ENCODE results near the gene PRPH. TPM values are rescaled to one million over a fixed set of nuclear protein-coding genes. Genes with fewer than 3 reads are reported as not detected.

Gene PRPH
- total and polyA plus RNA-seq, 10 of the 15 experiments (the other 5 are each of a cell fraction or from before 2014, with no cell fraction given) = 0.09 to 0.45 (median 0.19) TPM; not detected in 3

DNA sequence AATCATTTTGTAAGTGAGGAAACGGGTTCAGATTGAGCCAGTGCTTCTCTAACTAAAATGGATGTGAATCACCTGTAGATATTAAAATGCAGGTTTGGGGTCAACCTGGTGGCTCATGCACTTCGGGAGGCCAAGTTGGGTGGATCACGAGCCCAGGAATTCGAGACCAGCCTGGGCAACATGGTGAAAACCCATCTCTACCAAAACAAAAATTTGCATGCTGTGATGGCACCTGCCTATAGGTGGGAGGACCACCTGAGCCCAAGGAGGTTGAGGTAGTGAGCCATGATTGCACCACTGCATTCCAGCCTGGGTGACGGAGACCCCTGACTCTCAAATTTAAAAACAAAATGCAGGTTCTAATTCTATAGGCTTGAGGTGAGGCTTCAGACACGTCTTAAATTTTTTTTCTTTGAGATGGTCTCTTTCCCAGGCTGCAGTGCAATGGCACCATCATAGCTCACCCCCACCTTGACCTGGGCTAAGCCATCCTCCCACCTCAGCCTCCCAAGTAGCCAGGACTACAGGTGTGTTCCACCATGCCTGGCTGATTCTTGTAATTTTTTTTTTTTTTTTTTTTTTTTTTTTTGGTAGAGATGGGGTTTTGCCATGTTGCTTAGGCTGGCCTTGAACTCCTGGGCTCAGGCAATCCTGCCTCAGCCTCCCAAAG is 21.1 kb upstream of the PRPH start:
- 91% methylated on average over 6 of the region's 6 CpGs for WGBS (ENCODE audit: insufficient coverage, insufficient replicate concordance, low lambda C conversion rate, missing lambda C conversion rate)
- Histone ChIP-seq H3K27ac (ENCODE audit: control insufficient read depth, insufficient read depth) (no peak overlapping the region), H3K4me3 (no peak overlapping the region), H2AFZ (ENCODE audit: control insufficient read depth, low read depth, low read length) (no peak overlapping the region), H4K20me1 (ENCODE audit: control insufficient read depth, insufficient read depth) (no peaks in the 10 kb centered on the region), H3K9ac (ENCODE audit: control insufficient read depth, insufficient read depth, low read length) (no peak overlapping the region), H3K27me3 (replicated peaks in 1 of 2; ENCODE audit: control insufficient read depth in 2 of 2, insufficient read depth in 2 of 2, low read length in 1 of 2) (no peaks in the 10 kb centered on the region; a peak in 1 of 4 replicates), H3K9me3 (replicated peaks; ENCODE audit: control insufficient read depth, insufficient read depth, low read length) (no peaks in the 10 kb centered on the region), H3K79me2 (ENCODE audit: control insufficient read depth, insufficient read depth, low read length) (peaks cover 2% of the 10 kb centered on the region), H3K36me3 (ENCODE audit: control insufficient read depth in 2 of 2, insufficient read depth in 2 of 2, low read length in 1 of 2) (peaks cover 2 to 11% of the 10 kb centered on the region in 2 experiments; a peak in 3 of 4 replicates), H3K4me2 (ENCODE audit: control insufficient read depth, insufficient read depth) (no peak overlapping the region), H3K4me1 (ENCODE audit: control insufficient read depth, insufficient read depth, low read length) (no peaks in the 10 kb centered on the region)
- RAD21 ChIA-PET (ENCODE audit: unreplicated experiment) = no interaction called here
- DNase-seq (ENCODE audit: low read depth, low spot score) (no peak), ATAC-seq (no peak), FAIRE-seq (no peak)
- BruUV-seq (replicated peaks) = no TSS peak
- CTCF ChIA-PET = interaction anchor here (0.6 kb wide), 1 partner anchor 16 kb away, joined by 4 read pairs; no protein-coding TSS in a partner anchor
- in situ Hi-C loops (cut with MboI) = no loop called here
- POLR2A ChIA-PET = interaction anchor here (0.5 kb wide), 1 partner anchor 27 kb away, joined by 4 read pairs; no protein-coding TSS in a partner anchor
- SMC1A ChIA-PET (ENCODE audit: uncharacterized antibody, unreplicated experiment) = interaction anchor here (1.4 kb wide), 1 partner anchor 240 kb away, joined by 3 read pairs; no protein-coding TSS in a partner anchor
- TF ChIP-seq, protein P1, sequence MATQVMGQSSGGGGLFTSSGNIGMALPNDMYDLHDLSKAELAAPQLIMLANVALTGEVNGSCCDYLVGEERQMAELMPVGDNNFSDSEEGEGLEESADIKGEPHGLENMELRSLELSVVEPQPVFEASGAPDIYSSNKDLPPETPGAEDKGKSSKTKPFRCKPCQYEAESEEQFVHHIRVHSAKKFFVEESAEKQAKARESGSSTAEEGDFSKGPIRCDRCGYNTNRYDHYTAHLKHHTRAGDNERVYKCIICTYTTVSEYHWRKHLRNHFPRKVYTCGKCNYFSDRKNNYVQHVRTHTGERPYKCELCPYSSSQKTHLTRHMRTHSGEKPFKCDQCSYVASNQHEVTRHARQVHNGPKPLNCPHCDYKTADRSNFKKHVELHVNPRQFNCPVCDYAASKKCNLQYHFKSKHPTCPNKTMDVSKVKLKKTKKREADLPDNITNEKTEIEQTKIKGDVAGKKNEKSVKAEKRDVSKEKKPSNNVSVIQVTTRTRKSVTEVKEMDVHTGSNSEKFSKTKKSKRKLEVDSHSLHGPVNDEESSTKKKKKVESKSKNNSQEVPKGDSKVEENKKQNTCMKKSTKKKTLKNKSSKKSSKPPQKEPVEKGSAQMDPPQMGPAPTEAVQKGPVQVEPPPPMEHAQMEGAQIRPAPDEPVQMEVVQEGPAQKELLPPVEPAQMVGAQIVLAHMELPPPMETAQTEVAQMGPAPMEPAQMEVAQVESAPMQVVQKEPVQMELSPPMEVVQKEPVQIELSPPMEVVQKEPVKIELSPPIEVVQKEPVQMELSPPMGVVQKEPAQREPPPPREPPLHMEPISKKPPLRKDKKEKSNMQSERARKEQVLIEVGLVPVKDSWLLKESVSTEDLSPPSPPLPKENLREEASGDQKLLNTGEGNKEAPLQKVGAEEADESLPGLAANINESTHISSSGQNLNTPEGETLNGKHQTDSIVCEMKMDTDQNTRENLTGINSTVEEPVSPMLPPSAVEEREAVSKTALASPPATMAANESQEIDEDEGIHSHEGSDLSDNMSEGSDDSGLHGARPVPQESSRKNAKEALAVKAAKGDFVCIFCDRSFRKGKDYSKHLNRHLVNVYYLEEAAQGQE (IDR thresholded peaks at IDR 0.05; ENCODE audit: low read depth, low read length) = no peak
- 0 out of 2 replicates have a peak, but pooled peaks have one; percentile 17 for TF ChIP-seq POLR2AphosphoS5 (IDR thresholded peaks at IDR 0.05; ENCODE audit: low read length)
- no peak for TF ChIP-seq CUX1 (IDR thresholded peaks at IDR 0.05; ENCODE audit: insufficient replicate concordance, low read depth, low read length)
- no peak for TF ChIP-seq ATF7 (IDR thresholded peaks at IDR 0.05; ENCODE audit: low read depth)
- no peak; the same call in 1 of the 2 replicates for TF ChIP-seq BCL11A (IDR thresholded peaks at IDR 0.05; ENCODE audit: low read depth, low read length)
- peak; percentile 56 for TF ChIP-seq POLR2A (IDR thresholded peaks at IDR 0.05; ENCODE audit: low read depth, low read length)
- TF ChIP-seq GATAD2B (conservative IDR thresholded peaks at IDR 0.05; ENCODE audit: low read depth) = no peak
- TF ChIP-seq MLLT1 (IDR thresholded peaks at IDR 0.05) = no peak
- no peak for TF ChIP-seq IRF5 (IDR thresholded peaks at IDR 0.05; ENCODE audit: borderline replicate concordance)
- intact Hi-C loops (cut with micrococcal nuclease; ENCODE audit: unreplicated experiment) = no loop called here
